ENCODE results near the gene DNPH1. TPM values are rescaled to one million over a fixed set of nuclear protein-coding genes. Genes with fewer than 3 reads are reported as not detected.
A peak's percentile ranks its signal among the peaks of the same experiment; 100 is the strongest.

Gene DNPH1
- total RNA-seq, 4 donors from 2014 or later: 42.3 to 87.6 (median 69.2) TPM

GRCh38 chr6:43235841-43236240 is 6.6 kb upstream of the DNPH1 start:
- ATAC-seq (no peak), DNase-seq (no peak)
- H3K27me3 ChIP-seq: peaks cover 6 to 15% (median 6%) of the 10 kb centered on the region in 3 donors
- in situ Hi-C loops (cut with MboI; ENCODE audit: low sequenced_read_pairs in 4 of 4): loop anchor here in 1 of 4 donors (25.0 kb wide), 1 partner anchor 276 kb away; the partner anchor contains the start of genes LRRC73, POLR1C and YIPF3
- H3K9me3 ChIP-seq: peaks cover 0 to 4% (median 0%) of the 10 kb centered on the region in 3 donors
- H3K27ac ChIP-seq: no peak overlapping the region
- TF ChIP-seq CTCF (IDR thresholded peaks at IDR 0.05 in 4 of 5, conservative IDR thresholded peaks at IDR 0.05 in 1 of 5) (no peak), POLR2A (IDR thresholded peaks at IDR 0.05) (no peak)
- no peaks in the 10 kb centered on the region for H3K36me3 ChIP-seq
- intact Hi-C loops (cut with DNase I; ENCODE audit: low total_unique reads): no loop called here
- H3K4me1 ChIP-seq: no peaks in the 10 kb centered on the region
- no peak overlapping the region for H3K4me3 ChIP-seq

GRCh38 chr6:43231735-43232450 is 2.6 kb upstream of the DNPH1 start:
- TF ChIP-seq CTCF (IDR thresholded peaks at IDR 0.05 in 4 of 5, conservative IDR thresholded peaks at IDR 0.05 in 1 of 5): no peak
- no peak for TF ChIP-seq POLR2A (IDR thresholded peaks at IDR 0.05)
- H3K27me3 ChIP-seq: no peaks in the 10 kb centered on the region
- peaks cover 4 to 6% of the 10 kb centered on the region in 2 donors for H3K4me1 ChIP-seq
- intact Hi-C loops (cut with DNase I; ENCODE audit: low total_unique reads): no loop called here
- no peak overlapping the region for H3K27ac ChIP-seq
- in situ Hi-C loops (cut with MboI; ENCODE audit: low sequenced_read_pairs in 4 of 4): loop anchor here in 1 of 4 donors (25.0 kb wide), 1 partner anchor 280 kb away; the partner anchor contains the start of genes LRRC73, POLR1C and YIPF3
- DNase-seq (no peak), ATAC-seq (no peak)
- no peaks in the 10 kb centered on the region for H3K9me3 ChIP-seq
- H3K36me3 ChIP-seq: no peaks in the 10 kb centered on the region
- no peak overlapping the region for H3K4me3 ChIP-seq

- no peaks in the 10 kb centered on the region for H3K27me3 ChIP-seq
- ATAC-seq: no peak
- H3K36me3 ChIP-seq: no peaks in the 10 kb centered on the region
- no peak for DNase-seq
- in situ Hi-C loops (cut with MboI; ENCODE audit: low sequenced_read_pairs in 4 of 4) (loop anchor here in 1 of 4 donors (25.0 kb wide), 1 partner anchor 281 kb away; the partner anchor contains the start of genes LRRC73, POLR1C and YIPF3), intact Hi-C loops (cut with DNase I; ENCODE audit: low total_unique reads) (no loop called here)
- TF ChIP-seq CTCF (IDR thresholded peaks at IDR 0.05 in 4 of 5, conservative IDR thresholded peaks at IDR 0.05 in 1 of 5) (no peak), POLR2A (IDR thresholded peaks at IDR 0.05) (no peak)
- H3K4me3 ChIP-seq: no peak overlapping the region
- H3K4me1 ChIP-seq: peaks cover 4 to 6% of the 10 kb centered on the region in 2 donors
- no peak overlapping the region for H3K27ac ChIP-seq
- H3K9me3 ChIP-seq: no peaks in the 10 kb centered on the region
These were observed 1.8 kb upstream of the DNPH1 start for GRCh38 chr6:43231053-43231452.

- Histone ChIP-seq H3K9me3 (no peaks in the 10 kb centered on the region), H3K36me3 (no peaks in the 10 kb centered on the region), H3K4me1 (peaks cover 4 to 6% of the 10 kb centered on the region in 2 donors), H3K4me3 (peak overlapping the region; percentile 57 to 74 (median 65)), H3K27me3 (no peaks in the 10 kb centered on the region), H3K27ac (peak overlapping the region in 1 of 4 donors; percentile 47)
- peak in 1 of 2 donors; percentile 4 for ATAC-seq
- no peak for DNase-seq
- no peak for TF ChIP-seq CTCF (IDR thresholded peaks at IDR 0.05 in 4 of 5, conservative IDR thresholded peaks at IDR 0.05 in 1 of 5)
- TF ChIP-seq POLR2A (IDR thresholded peaks at IDR 0.05): no peak
- intact Hi-C loops (cut with DNase I; ENCODE audit: low total_unique reads) (loop anchor here (1.0 kb wide), 1 partner anchor 17 kb away; no protein-coding TSS in a partner anchor), in situ Hi-C loops (cut with MboI; ENCODE audit: low sequenced_read_pairs in 4 of 4) (loop anchor here in 1 of 4 donors (25.0 kb wide), 1 partner anchor 282 kb away; the partner anchor contains the start of genes LRRC73, POLR1C and YIPF3)
These were observed 731 bp upstream of the DNPH1 start for GRCh38 chr6:43229803-43230620.
